HL-60 (cell line): ENCODE measurements around the gene PRKAR2B.
"Not testable (repeated sequence)": the region's sequence is repeated elsewhere in the genome, so short reads cannot be mapped to it uniquely, and the experiment has no call there.

ENCODE experiments used
- DNase-seq, 2 experiments: peaks; one replicate each; pipeline ENCODE4 v3.0.0-alpha.2; 2010 to 2020; ENCODE audit warnings: low read depth in 1 of 2, low spot score in 1 of 2
- H3K27ac ChIP-seq: fragments of 250-450 bp; sonication (Bioruptor Pico); replicated peaks from 2 replicates; pipeline ENCODE4 v1.5.1; 2020; ENCODE audit warnings: mild to moderate bottlenecking, moderate library complexity
- H3K27me3 ChIP-seq: fragments of 250-450 bp; sonication (Bioruptor Pico); 2 replicates; pipeline ENCODE4 v1.5.1; 2021; ENCODE audit warnings: mild to moderate bottlenecking, moderate library complexity; ENCODE audit not compliant: insufficient read depth, poor library complexity, severe bottlenecking
- H3K4me3 ChIP-seq: replicated peaks from 2 replicates; pipeline ENCODE4 v1.5.1; 2011; ENCODE audit warnings: mild to moderate bottlenecking, control low read depth, low read length; ENCODE audit not compliant: insufficient read depth
- CTCF ChIP-seq: IDR thresholded peaks from one replicate; pipeline ENCODE4 v1.5.1; 2011; ENCODE audit warnings: low read length, control low read depth, inconsistent platforms; ENCODE audit not compliant: insufficient read depth
- GABPA ChIP-seq: IDR thresholded peaks from 2 replicates; pipeline ENCODE4 v1.6.1; 2012; ENCODE audit warnings: low read depth
- POLR2AphosphoS5 ChIP-seq: IDR thresholded peaks from 2 replicates; pipeline ENCODE4 v1.6.1; 2012; ENCODE audit warnings: low read depth
- REST ChIP-seq: IDR thresholded peaks from 2 replicates; pipeline ENCODE4 v1.6.1; 2012; ENCODE audit warnings: low read depth; ENCODE audit not compliant: insufficient replicate concordance
- SPI1 ChIP-seq: IDR thresholded peaks from 2 replicates; pipeline ENCODE4 v1.6.1; 2012; ENCODE audit warnings: low read depth, mild to moderate bottlenecking, borderline replicate concordance

The PRKAR2B gene

GRCh38 chr7:107152011-107152410 is 107.5 kb downstream of the PRKAR2B start:
- H3K27me3 ChIP-seq, result no peaks in the 10 kb centered on the region
- TF ChIP-seq REST, result no peak
- no peak for TF ChIP-seq SPI1
- no peak for TF ChIP-seq POLR2AphosphoS5
- TF ChIP-seq GABPA, result no peak
- TF ChIP-seq CTCF, result no peak
- no peak for DNase-seq
- H3K4me3 ChIP-seq, result no peak overlapping the region
- no peak overlapping the region for H3K27ac ChIP-seq

GRCh38 chr7:107154826-107155225 is 110.3 kb downstream of the PRKAR2B start:
- TF ChIP-seq SPI1 (no peak), CTCF (no peak), POLR2AphosphoS5 (no peak), GABPA (no peak), REST (no peak)
- DNase-seq, result no peak
- H3K27ac ChIP-seq, result no peak overlapping the region
- no peaks in the 10 kb centered on the region for H3K27me3 ChIP-seq
- H3K4me3 ChIP-seq, result no peak overlapping the region

GRCh38 chr7:107155726-107156125 is 111.2 kb downstream of the PRKAR2B start:
- not testable (repeated sequence) for H3K27me3 ChIP-seq, H3K4me3 ChIP-seq, DNase-seq, H3K27ac ChIP-seq

- H3K4me3 ChIP-seq, result no peak overlapping the region
- no peaks in the 10 kb centered on the region for H3K27me3 ChIP-seq
- H3K27ac ChIP-seq, result no peak overlapping the region
- TF ChIP-seq SPI1 (no peak), GABPA (no peak), REST (no peak), POLR2AphosphoS5 (no peak), CTCF (no peak)
- DNase-seq, result no peak
Measured at GRCh38 chr7:107157091-107157490, 112.6 kb downstream of the PRKAR2B start.
